ENCODE results near the gene WDR90. TPM values are rescaled to one million over a fixed set of nuclear protein-coding genes. Genes with fewer than 3 reads are reported as not detected.

Gene WDR90
- total RNA-seq, 1 donor from 2014 or later, result 6.5 TPM

DNA sequence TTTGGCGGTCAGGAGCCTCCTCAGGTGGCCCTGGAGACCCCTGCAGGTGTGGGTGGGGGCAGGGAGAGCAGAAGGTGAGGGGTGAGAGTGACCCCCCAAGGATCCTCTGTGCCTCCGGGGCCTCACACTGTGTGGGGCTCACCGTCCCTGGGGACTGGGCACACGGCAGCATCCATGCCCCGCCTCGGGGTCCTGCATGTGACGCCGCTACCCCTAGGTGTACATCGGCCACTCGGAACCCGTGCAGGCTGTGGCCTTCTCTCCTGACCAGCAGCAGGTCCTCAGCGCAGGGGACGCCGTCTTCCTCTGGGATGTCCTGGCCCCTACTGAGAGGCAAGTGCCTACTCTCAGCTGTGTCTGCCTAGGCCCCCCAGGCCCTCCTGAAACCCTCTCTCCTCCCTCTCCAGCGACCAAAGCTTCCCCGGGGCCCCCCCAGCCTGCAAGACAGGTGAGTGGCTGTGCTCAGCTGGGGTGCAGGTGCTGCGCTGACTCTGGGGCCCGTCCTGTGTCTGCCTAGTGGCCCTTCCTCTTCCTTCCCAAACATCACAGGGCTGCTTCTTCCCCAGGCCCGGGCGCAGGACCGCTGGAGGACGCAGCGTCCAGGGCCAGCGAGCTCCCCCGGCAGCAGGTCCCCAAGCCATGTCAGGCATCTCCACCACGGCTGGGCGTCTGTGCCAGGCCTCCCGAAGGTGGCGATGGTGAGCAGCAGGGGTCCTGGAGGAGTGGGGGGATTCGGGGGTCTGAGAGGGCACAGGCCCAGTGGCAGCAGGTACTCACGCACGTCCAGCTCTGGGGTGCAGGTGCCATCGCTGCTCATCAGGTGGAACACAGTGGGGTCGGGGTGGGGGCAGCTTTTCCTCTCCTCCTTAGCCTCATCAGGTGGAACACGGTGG is 9.8 kb downstream of the WDR90 start:
- DNase-seq (ENCODE audit: low read depth), result no peak

DNA sequence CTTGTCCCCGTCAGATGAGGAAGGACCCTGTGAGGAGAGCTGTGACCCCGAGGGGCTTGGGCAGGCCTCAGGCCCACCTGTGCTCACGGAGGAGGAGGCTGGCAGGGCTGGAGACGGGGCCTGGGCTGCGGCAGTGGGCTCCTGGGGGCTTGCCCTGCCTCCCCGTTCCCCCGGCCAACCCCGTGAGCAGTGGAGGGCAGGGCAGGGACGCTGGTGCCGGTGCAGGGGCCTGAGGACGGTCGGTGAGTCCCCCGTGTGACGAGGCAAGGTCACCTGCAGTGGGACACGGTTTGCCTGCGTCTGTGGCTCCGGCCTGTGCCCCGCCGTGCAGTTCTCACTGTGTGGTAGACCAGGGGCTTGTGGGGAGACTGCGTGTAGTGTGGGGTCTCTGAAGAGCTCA is 10.5 kb downstream of the WDR90 start:
- no peak for DNase-seq (ENCODE audit: low read depth)

DNA sequence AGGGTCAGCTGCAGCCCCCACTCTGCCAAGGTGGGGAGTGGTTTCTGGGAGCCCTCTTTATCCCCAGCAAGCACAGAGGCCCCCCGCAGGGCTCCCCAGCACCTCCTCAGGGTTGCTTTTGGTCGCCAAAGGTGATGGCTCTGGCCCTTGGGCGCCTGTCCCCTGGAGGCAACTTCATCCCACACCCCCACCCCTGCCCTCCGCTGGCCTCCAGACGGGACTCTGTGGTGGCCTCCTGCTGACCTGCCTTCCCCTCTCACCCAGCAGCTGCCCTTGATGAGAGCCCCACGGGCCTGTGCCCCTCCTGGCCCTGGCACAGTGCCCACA is 10.9 kb downstream of the WDR90 start:
- DNase-seq (ENCODE audit: low read depth), result no peak

DNA sequence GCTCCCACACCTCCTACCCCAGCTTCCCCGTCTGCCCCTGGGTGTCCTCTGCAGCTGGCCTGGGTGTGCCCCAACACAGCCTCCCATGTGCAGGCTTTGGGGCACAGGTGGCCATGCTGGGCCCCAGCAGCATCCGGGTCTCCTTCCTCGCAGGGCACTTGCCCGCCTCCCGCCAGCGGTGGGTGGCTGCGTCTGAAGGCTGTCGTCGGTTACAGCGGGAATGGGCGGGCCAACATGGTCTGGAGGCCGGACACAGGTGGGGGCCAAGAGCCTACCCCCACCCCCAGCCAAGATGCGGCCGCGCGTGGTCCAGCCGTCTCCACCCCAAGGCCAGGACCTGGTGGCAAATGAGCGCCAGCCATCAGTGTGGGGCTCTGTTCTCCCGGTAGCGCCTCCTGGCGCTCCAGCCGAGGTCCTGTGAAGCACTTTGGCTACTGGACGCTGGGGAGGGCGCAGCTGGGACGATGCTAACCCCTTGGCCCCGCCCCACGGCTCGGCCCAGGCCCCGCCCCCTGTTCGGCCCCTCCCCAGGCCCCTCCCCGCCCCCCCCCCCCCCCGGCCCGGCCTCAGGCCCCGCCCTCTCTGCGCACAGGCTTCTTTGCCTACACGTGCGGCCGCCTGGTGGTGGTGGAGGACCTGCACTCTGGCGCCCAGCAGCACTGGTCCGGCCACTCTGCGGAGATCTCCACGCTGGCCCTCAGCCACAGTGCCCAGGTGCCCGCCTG is 11.5 kb downstream of the WDR90 start:
- DNase-seq (ENCODE audit: low read depth), result peak; percentile 65

DNA sequence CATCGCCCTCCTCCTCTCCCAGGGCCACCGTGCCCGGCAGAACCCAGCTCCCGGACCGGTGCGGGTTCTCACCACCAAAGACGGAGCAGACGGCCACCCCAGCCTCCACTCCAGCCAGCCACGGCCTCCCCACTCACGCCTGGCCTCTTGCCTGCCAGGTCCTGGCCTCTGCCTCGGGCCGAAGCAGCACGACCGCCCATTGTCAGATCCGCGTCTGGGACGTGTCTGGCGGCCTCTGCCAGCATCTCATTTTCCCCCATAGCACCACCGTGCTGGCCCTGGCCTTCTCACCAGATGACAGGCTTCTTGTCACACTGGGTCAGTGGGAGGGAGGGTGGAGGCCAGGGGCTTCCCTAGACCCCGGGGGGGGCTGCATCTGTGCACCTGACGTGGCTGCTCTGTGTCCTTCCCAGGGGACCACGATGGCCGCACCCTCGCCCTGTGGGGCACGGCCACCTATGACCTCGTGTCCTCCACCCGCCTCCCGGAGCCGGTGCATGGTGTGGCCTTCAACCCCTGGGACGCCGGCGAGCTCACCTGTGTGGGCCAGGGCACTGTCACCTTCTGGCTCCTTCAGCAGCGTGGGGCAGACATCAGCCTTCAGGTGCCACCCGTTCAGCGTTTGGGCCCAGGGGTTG is 12.1 kb downstream of the WDR90 start:
- no peak for DNase-seq (ENCODE audit: low read depth)

- DNase-seq (ENCODE audit: low read depth), result no peak
Measured at GRCh38 chr16:662095-662494, 12.9 kb downstream of the WDR90 start.

GRCh38 chr16:662597-662996 is 13.4 kb downstream of the WDR90 start:
- no peak for DNase-seq (ENCODE audit: low read depth)

GRCh38 chr16:666572-666971 is 17.4 kb downstream of the WDR90 start:
- no peak for DNase-seq (ENCODE audit: low read depth)

- DNase-seq (ENCODE audit: low read depth), result no peak
Measured at GRCh38 chr16:667113-667779, 18.1 kb downstream of the WDR90 start.

- DNase-seq (ENCODE audit: low read depth), result peak; percentile 89
Measured at GRCh38 chr16:667780-668518, 18.8 kb downstream of the WDR90 start, which contains the start of gene RHOT2. RHOT2 (plus strand) TSS chr16:668132; CDS start chr16:668200, 68 bp downstream.

GRCh38 chr16:668519-669171 is 19.5 kb downstream of the WDR90 start:
- DNase-seq (ENCODE audit: low read depth), result no peak

GRCh38 chr16:669666-670065 is 20.5 kb downstream of the WDR90 start:
- no peak for DNase-seq (ENCODE audit: low read depth)

DNA sequence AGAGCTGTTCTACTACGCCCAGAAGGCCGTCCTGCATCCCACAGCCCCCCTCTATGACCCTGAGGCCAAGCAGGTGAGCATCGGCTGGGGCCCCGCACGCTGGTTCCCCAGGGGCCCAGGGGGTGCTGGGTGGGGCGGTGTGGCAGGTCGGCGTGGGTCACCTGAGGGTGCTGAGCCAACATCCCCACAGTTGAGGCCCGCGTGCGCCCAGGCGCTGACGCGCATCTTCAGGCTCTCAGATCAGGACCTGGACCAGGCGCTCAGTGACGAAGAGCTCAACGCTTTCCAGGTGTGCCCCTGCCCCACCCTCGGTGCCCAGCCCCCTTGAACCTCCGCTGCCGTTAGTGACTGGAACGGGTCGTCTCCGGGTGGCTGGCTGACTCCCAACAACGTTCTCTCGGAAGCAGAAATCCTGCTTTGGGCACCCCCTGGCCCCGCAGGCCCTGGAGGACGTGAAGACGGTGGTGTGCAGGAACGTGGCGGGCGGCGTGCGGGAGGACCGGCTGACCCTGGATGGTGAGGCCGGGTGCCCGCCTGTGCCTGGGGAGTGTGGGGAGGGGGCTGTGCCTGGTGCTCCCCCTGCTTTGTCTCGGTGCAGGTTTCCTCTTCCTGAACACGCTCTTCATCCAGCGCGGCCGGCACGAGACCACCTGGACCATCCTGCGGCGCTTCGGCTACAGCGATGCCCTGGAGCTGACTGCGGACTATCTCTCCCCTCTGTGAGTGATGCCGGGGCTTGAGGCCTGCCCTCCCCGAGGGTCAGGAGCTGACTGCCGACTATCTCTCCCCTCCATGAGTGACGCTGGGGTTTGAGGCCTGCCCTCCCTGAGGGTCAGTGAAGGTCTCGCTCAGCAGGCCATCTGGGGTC is 21.6 kb downstream of the WDR90 start:
- DNase-seq (ENCODE audit: low read depth), result no peak

DNA sequence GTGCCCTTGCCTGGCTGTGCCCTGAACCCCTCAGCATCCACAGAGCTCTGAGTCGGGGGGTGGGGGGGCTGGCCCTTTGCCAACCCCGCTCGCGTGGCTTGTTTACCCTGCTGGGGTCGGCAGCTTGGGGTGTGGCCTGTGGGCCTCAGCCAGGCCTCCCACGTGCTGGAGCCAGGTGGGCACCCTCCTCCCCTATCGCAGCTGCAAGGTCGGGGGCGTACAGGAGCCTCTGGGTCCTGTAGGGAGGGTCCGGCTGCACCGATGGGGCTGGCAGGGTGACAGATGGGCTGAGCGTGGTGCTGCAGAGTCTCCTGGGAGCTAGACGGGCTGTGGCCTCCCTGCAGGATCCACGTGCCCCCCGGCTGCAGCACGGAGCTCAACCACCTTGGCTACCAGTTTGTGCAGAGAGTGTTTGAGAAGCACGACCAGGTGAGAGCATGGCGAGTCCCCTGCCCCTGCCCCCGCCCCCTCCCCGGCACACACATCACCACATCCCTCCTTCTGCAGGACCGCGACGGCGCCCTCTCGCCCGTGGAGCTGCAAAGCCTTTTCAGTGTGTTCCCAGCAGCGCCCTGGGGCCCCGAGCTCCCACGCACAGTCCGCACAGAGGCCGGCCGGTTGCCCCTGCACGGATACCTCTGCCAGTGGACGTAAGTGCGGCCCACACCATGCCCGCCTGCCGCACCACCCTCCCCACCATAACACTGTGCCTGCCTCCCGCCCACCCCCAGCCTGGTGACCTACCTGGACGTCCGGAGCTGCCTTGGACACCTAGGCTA is 22.4 kb downstream of the WDR90 start:
- no peak for DNase-seq (ENCODE audit: low read depth)

DNA sequence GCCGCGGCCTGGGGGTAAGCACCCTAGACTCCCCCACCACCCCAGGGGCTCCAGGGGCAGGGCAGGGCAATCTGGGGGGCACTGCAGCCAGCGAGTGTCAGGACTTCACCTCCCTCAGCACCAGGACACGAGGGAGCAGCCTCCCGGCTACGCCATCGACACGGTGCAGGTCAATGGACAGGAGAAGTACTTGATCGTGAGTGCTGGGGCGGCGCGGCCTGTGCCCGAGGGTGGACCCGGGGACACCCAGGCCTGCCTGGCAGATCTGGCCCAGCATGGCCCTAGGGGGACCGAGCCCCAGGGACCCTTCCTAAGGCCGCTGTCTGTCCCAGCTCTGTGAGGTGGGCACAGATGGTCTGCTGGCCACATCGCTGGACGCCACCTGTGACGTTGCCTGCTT is 23.2 kb downstream of the WDR90 start:
- DNase-seq (ENCODE audit: low read depth), result no peak

DNA sequence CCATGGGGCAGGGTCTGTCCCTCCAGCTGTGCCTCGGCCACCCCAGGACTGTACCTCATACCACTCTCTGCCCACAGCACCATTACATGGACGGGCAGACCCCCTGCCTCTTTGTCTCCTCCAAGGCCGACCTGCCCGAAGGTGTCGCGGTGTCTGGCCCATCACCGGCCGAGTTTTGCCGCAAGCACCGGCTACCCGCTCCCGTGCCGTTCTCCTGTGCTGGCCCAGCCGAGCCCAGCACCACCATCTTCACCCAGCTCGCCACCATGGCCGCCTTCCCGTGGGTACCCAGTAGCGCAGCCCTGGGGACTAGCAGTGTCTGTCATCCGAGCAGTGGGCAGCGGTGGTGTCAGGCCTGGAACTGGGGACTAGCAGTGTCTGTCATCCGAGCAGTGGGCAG is 23.7 kb downstream of the WDR90 start:
- DNase-seq (ENCODE audit: low read depth), result no peak

- DNase-seq (ENCODE audit: low read depth), result no peak
Measured at GRCh38 chr16:673399-673991, 24.3 kb downstream of the WDR90 start.

DNA sequence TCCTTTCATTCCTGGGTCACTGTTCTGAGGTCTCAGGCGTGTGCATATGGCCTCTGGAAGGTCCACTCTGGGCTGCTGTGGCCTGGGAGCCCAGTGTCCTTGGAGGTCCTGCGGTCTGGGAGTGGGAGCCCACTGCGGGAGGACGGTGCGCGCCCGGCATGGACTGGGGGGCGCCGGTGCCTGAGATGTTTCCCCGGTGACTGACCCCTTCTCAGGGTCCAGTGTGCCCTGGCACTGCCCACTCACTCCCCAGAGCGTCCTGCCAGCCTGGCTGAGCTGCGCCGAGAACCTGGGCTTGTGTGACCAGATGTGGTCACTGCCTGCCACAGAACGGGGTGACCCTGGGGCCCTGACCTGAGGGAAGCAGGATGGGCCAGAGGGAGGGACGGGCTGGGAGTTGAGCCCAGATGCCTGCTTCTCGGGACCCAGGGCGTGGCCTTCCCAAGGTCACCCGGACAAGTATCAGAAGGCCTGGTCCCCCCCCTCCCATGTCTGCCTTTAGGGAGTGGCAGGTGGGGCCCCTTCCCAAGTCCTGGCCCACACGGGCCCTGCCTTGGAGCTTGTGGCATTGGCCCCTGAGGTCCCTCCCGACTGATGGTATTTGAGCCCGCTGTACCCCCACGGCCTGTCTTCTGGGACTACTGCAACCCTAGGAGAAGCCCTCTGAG is 25.2 kb downstream of the WDR90 start:
- DNase-seq (ENCODE audit: low read depth), result no peak
